Measurements from ENCODE around the gene FBXO36. TPM values are rescaled to one million over a fixed set of nuclear protein-coding genes. Genes with fewer than 3 reads are reported as not detected.
"Not testable (repeated sequence)": the region's sequence is repeated elsewhere in the genome, so short reads cannot be mapped to it uniquely, and the experiment has no call there.

FBXO36 gene
- total RNA-seq, 1 experiment from 2014 or later: 1.9 TPM

GRCh38 chr2:229956491-229956890 lies 34.2 kb downstream of the FBXO36 start:
- no peak for DNase-seq (ENCODE audit: extremely low read depth, low read depth)

- DNase-seq (ENCODE audit: extremely low read depth, low read depth): not testable (repeated sequence)
Observed at GRCh38 chr2:229963596-229963995, 41.3 kb downstream of the FBXO36 start.

GRCh38 chr2:229969921-229970320 lies 47.6 kb downstream of the FBXO36 start:
- no peak for DNase-seq (ENCODE audit: extremely low read depth, low read depth)

GRCh38 chr2:229970406-229970805 lies 48.1 kb downstream of the FBXO36 start:
- DNase-seq (ENCODE audit: extremely low read depth, low read depth): no peak

- no peak for DNase-seq (ENCODE audit: extremely low read depth, low read depth)
Observed at GRCh38 chr2:229971298-229971790, 49.0 kb downstream of the FBXO36 start.

- no peak for DNase-seq (ENCODE audit: extremely low read depth, low read depth)
Observed at GRCh38 chr2:229974266-229974665, 52.0 kb downstream of the FBXO36 start.

- DNase-seq (ENCODE audit: extremely low read depth, low read depth): no peak
Observed at GRCh38 chr2:229980431-229981184, 58.3 kb downstream of the FBXO36 start.

- no peak for DNase-seq (ENCODE audit: extremely low read depth, low read depth)
Observed at GRCh38 chr2:229993236-229993635, 70.9 kb downstream of the FBXO36 start.

GRCh38 chr2:229996320-229996719 lies 74.0 kb downstream of the FBXO36 start:
- DNase-seq (ENCODE audit: extremely low read depth, low read depth): no peak

GRCh38 chr2:229997565-229997964 lies 75.3 kb downstream of the FBXO36 start:
- no peak for DNase-seq (ENCODE audit: extremely low read depth, low read depth)

- no peak for DNase-seq (ENCODE audit: extremely low read depth, low read depth)
Observed at GRCh38 chr2:230000118-230000841, 78.0 kb downstream of the FBXO36 start.

- DNase-seq (ENCODE audit: extremely low read depth, low read depth): peak; percentile 73
Observed at GRCh38 chr2:230007931-230008707, 85.8 kb downstream of the FBXO36 start.

GRCh38 chr2:230008708-230009066 lies 86.4 kb downstream of the FBXO36 start:
- no peak for DNase-seq (ENCODE audit: extremely low read depth, low read depth)

GRCh38 chr2:230010501-230010900 lies 88.2 kb downstream of the FBXO36 start:
- no peak for DNase-seq (ENCODE audit: extremely low read depth, low read depth)

- no peak for DNase-seq (ENCODE audit: extremely low read depth, low read depth)
Observed at GRCh38 chr2:230011617-230012016, 89.3 kb downstream of the FBXO36 start.

- no peak for DNase-seq (ENCODE audit: extremely low read depth, low read depth)
Observed at GRCh38 chr2:230012267-230012884, 90.1 kb downstream of the FBXO36 start.

- DNase-seq (ENCODE audit: extremely low read depth, low read depth): no peak
Observed at GRCh38 chr2:230016844-230017243, 94.5 kb downstream of the FBXO36 start.

- DNase-seq (ENCODE audit: extremely low read depth, low read depth): peak; percentile 38
Observed at GRCh38 chr2:230018153-230018552, 95.8 kb downstream of the FBXO36 start.

- no peak for DNase-seq (ENCODE audit: extremely low read depth, low read depth)
Observed at GRCh38 chr2:230019742-230020141, 97.4 kb downstream of the FBXO36 start.

- DNase-seq (ENCODE audit: extremely low read depth, low read depth): no peak
Observed at GRCh38 chr2:230023313-230023712, 101.0 kb downstream of the FBXO36 start.

- DNase-seq (ENCODE audit: extremely low read depth, low read depth): no peak
Observed at GRCh38 chr2:230042195-230042594, 119.9 kb downstream of the FBXO36 start.
